Gastroesophageal sphincter (tissue), 4 donors: ENCODE data around the gene KCNG4. TPM values are rescaled to one million over a fixed set of nuclear protein-coding genes. Genes with fewer than 3 reads are reported as not detected.

Experiments used
- ATAC-seq: fragments of 150-250 bp; one replicate; pipeline ENCODE4 v1.9.1; 2016; ENCODE audit warnings: mild to moderate bottlenecking, moderate library complexity
- H3K27ac ChIP-seq, 4 donors: fragments of 200-600 bp; sonication (generic) in 3 of 4; 1 replicate in 3 of 4; 2 replicates in 1 of 4; pipeline ENCODE4 v1.5.1; 2016 to 2019
- H3K27me3 ChIP-seq: fragments of 200-600 bp; sonication (generic); one replicate; pipeline ENCODE4 v1.5.1; 2019
- H3K36me3 ChIP-seq, 2 donors: fragments of 200-600 bp; sonication (generic); one replicate each; pipeline ENCODE4 v1.5.1; 2019; ENCODE audit warnings: control low read depth in 1 of 2
- H3K4me1 ChIP-seq, 3 donors: fragments of 200-600 bp; sonication (generic); 1 replicate in 2 of 3; 2 replicates in 1 of 3; pipeline ENCODE4 v1.5.1; 2016 to 2019; ENCODE audit warnings: control low read depth in 2 of 3
- H3K4me3 ChIP-seq, 2 donors: fragments of 200-600 bp; sonication (generic); one replicate each; pipeline ENCODE4 v1.5.1; 2019; ENCODE audit warnings: mild to moderate bottlenecking in 1 of 2, moderate library complexity in 1 of 2
- H3K9me3 ChIP-seq, 3 donors: fragments of 200-600 bp; sonication (generic); one replicate each; pipeline ENCODE4 v1.5.1; 2017 to 2019; ENCODE audit warnings: control low read depth in 2 of 3
- EP300 ChIP-seq: sonication (generic); formaldehyde crosslinking; IDR thresholded peaks from one replicate; pipeline ENCODE4 v1.6.1; 2017; ENCODE audit warnings: antibody characterized with exemption, mild to moderate bottlenecking
- POLR2A ChIP-seq, 2 donors: fragments of 450-650 bp; IDR thresholded peaks; one replicate each; pipeline ENCODE4 v1.6.1; 2017; ENCODE audit warnings: antibody characterized with exemption in 2 of 2, mild to moderate bottlenecking in 2 of 2, moderate library complexity in 1 of 2
- POLR2AphosphoS5 ChIP-seq: sonication (generic); formaldehyde crosslinking; IDR thresholded peaks from one replicate; pipeline ENCODE4 v1.6.1; 2017; ENCODE audit warnings: antibody characterized with exemption
- WGBS, 2 donors: methylation state at CpG; one replicate each; pipeline ENCODE4 v1.1.5; 2018; ENCODE audit warnings: low coverage in 1 of 2; 5-methylcytosine and 5-hydroxymethylcytosine counted together
- total RNA-seq, 4 donors: library from RNA; depleted of rRNA; stranded (reverse); fragments of >200 nt; gene quantifications; one replicate each; pipeline ENCODE4 v1.1.0, GENCODE V29; 2016
- TF ChIP-seq, protein P1 (sequence below), 4 experiments: fragments of 200-600 bp in 2 of 4; fragments of 450-650 bp in 2 of 4; sonication (generic) in 1 of 4; IDR thresholded peaks; one replicate each; pipeline ENCODE4 v1.5.1; 2017 to 2019; ENCODE audit warnings: antibody characterized with exemption in 4 of 4, mild to moderate bottlenecking in 2 of 4, moderate library complexity in 2 of 4

KCNG4 gene
- total RNA-seq, 4 donors from 2014 or later, result not detected

DNA sequence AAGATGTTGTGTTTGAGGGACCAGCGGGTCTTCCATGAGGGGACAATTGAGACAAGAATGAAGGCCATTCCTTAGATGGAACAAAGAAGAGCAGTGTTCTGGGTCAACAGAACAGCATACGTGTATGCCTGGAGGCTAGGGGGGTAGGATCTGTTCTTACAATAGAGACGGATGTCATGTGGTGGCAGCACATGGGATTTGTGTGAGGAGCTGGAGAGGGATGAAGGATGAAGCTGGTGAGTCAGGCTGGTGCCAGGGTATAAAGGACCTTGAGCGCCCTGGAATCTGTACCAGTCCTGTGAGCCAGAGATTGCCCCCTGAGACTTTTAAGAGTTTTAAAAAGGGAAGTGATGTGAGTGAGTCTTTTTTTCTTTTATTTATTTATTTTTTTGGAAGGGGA is 32.1 kb upstream of the KCNG4 start:
- no peak overlapping the region for H3K4me3 ChIP-seq
- peaks cover 12% of the 10 kb centered on the region for H3K27me3 ChIP-seq
- no peaks in the 10 kb centered on the region for H3K4me1 ChIP-seq
- H3K9me3 ChIP-seq, result no peaks in the 10 kb centered on the region
- H3K27ac ChIP-seq, result no peak overlapping the region
- no peak for ATAC-seq
- 72 to 73% methylated on average over 4 of the region's 4 CpGs for WGBS, 2 donors
- no peaks in the 10 kb centered on the region for H3K36me3 ChIP-seq
- TF ChIP-seq POLR2AphosphoS5 (no peak), POLR2A (IDR thresholded peaks at IDR 0.05) (no peak), EP300 (no peak)
- TF ChIP-seq, protein P1, sequence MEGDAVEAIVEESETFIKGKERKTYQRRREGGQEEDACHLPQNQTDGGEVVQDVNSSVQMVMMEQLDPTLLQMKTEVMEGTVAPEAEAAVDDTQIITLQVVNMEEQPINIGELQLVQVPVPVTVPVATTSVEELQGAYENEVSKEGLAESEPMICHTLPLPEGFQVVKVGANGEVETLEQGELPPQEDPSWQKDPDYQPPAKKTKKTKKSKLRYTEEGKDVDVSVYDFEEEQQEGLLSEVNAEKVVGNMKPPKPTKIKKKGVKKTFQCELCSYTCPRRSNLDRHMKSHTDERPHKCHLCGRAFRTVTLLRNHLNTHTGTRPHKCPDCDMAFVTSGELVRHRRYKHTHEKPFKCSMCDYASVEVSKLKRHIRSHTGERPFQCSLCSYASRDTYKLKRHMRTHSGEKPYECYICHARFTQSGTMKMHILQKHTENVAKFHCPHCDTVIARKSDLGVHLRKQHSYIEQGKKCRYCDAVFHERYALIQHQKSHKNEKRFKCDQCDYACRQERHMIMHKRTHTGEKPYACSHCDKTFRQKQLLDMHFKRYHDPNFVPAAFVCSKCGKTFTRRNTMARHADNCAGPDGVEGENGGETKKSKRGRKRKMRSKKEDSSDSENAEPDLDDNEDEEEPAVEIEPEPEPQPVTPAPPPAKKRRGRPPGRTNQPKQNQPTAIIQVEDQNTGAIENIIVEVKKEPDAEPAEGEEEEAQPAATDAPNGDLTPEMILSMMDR (IDR thresholded peaks at IDR 0.05), result no peak

DNA sequence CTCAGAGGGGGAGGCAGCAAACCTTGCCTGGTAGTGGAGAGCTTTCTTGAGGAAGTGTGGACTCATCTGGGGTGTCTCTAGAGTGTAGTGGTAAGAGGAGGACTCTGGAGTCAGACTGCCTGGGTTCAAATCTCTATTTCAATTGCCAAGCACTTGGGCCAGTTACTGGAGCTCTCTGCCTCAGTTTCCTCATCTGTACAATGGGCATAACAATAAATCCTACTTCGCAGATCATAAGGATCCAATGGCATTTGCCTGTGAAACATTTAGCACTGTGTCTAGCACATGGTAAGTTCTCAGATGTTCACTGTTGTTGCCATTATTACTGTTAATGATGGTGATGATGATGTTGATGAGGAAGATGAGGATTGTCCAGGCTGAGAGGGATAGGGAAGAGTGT is 31.2 kb upstream of the KCNG4 start:
- no peaks in the 10 kb centered on the region for H3K4me1 ChIP-seq
- no peak overlapping the region for H3K4me3 ChIP-seq
- no peak overlapping the region for H3K27ac ChIP-seq
- no CpG with 5 or more reads among the region's 1 CpG for WGBS, 2 donors
- H3K9me3 ChIP-seq, result no peaks in the 10 kb centered on the region
- TF ChIP-seq, protein P1 (IDR thresholded peaks at IDR 0.05), result no peak
- TF ChIP-seq POLR2AphosphoS5, result no peak
- no peak for TF ChIP-seq EP300
- no peak for TF ChIP-seq POLR2A (IDR thresholded peaks at IDR 0.05)
- no peaks in the 10 kb centered on the region for H3K36me3 ChIP-seq
- ATAC-seq, result no peak
- peaks cover 12% of the 10 kb centered on the region for H3K27me3 ChIP-seq

DNA sequence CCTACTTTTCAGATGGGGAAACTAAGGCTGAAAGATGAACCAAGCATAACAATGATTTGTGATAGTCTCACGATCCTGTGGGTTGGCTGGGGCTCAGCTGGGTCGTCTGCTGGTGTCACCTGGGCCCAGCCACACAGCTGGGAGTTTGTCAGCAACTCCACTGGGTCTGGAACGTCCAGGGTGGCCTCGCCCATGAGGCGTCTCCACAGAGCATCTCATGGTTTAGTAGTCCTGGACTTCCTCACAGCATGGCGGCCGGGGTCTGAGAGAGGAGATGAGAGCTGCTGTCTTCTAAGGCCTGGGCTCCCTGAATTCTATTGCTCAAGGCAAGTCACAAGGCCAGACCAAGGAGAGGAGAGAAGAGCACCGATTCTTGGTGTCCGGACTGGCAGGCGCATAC is 30.7 kb upstream of the KCNG4 start:
- no peaks in the 10 kb centered on the region for H3K4me1 ChIP-seq
- H3K27ac ChIP-seq, result no peak overlapping the region
- ATAC-seq, result no peak
- 100% methylated on average over 2 of the region's 10 CpGs for WGBS, 2 donors
- H3K36me3 ChIP-seq, result no peaks in the 10 kb centered on the region
- H3K27me3 ChIP-seq, result peaks cover 12% of the 10 kb centered on the region
- TF ChIP-seq POLR2AphosphoS5 (no peak), EP300 (no peak), POLR2A (IDR thresholded peaks at IDR 0.05) (no peak)
- TF ChIP-seq, protein P1 (IDR thresholded peaks at IDR 0.05), result no peak
- H3K4me3 ChIP-seq, result no peak overlapping the region
- H3K9me3 ChIP-seq, result no peaks in the 10 kb centered on the region

DNA sequence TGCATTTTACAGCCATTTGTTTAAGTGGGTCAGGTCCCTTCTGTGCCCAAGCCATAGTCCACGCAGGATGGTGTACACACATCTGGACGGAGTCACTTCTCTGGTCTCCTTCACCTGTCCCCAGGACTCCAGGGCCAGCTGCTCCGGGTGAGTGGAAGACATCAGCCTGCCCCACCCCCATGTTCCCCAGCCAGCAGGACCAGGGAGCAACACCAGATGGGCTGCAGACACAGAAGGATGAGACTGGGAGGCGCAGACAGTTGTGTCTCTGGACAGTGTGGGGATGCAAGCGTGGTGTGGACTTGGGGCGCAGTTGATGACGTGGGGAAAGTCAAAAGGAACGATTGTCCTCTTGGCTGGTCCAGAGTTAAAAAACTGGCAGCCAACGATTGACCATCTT is 30.3 kb upstream of the KCNG4 start:
- H3K9me3 ChIP-seq, result no peaks in the 10 kb centered on the region
- 82 to 93% methylated on average over 5 to 8 of the region's 9 CpGs for WGBS, 2 donors
- H3K36me3 ChIP-seq, result no peaks in the 10 kb centered on the region
- TF ChIP-seq, protein P1 (IDR thresholded peaks at IDR 0.05), result no peak
- TF ChIP-seq POLR2A (IDR thresholded peaks at IDR 0.05) (no peak), EP300 (no peak), POLR2AphosphoS5 (no peak)
- no peak overlapping the region for H3K27ac ChIP-seq
- H3K27me3 ChIP-seq, result peaks cover 12% of the 10 kb centered on the region
- no peak overlapping the region for H3K4me3 ChIP-seq
- no peaks in the 10 kb centered on the region for H3K4me1 ChIP-seq
- ATAC-seq, result no peak

DNA sequence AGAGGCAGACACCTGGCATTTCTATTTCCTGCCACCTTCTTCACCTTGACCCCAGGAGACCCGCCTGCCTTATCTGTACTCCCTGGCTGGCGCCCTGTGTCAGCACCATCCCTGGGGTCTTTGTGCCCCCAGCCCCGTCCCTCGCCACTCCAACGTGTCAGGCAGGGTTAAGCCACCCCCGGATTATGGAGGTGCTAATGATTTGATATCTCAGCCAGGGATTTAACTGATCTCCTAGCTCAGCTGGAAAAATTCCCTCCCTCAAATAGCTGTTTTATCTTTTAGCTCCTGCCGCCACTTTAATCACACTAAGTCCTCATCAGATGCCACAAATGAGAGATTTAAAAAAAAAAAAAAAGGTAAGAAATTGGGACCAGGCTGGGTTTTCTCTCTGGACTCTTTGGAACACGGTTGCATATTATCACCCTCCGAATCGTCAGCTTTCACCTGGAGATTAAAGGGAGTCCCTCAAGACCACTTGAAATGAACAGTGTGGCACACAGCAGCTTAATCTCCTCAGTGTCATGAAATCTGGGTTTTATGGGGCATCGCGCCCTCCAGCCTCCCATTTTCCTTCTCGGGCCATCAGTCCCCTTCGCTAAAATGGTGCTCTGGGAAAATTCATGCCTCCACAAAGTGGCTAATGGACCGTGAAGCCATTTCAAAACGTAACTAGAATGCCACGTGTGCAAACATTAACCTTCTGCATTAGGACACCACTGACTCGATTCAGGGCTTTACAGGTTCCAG is 28.7 kb upstream of the KCNG4 start:
- Histone ChIP-seq H3K9me3 (no peaks in the 10 kb centered on the region), H3K27ac (no peak overlapping the region), H3K27me3 (peaks cover 14% of the 10 kb centered on the region), H3K4me3 (no peak overlapping the region), H3K4me1 (no peaks in the 10 kb centered on the region), H3K36me3 (no peaks in the 10 kb centered on the region)
- WGBS, 2 donors, result 46 to 63% methylated on average over 12 to 18 of the region's 18 CpGs
- TF ChIP-seq, protein P1 (IDR thresholded peaks at IDR 0.05), result no peak
- TF ChIP-seq POLR2A (IDR thresholded peaks at IDR 0.05) (no peak), EP300 (no peak), POLR2AphosphoS5 (no peak)
- ATAC-seq, result no peak
